PC-9 (cell line): ENCODE data around the gene DNAJC5.

Experiments used
- EZH2 ChIP-seq: fragments of 200-600 bp; sonication (generic); IDR thresholded peaks from 2 replicates; pipeline ENCODE4 v1.8.0; 2017; ENCODE audit warnings: antibody characterized with exemption, low read depth
- TF ChIP-seq, protein P1 (sequence below): fragments of 200-600 bp; sonication (generic); conservative IDR thresholded peaks from 2 replicates; pipeline ENCODE4 v1.6.1; 2017; ENCODE audit warnings: mixed run types, antibody characterized with exemption, mild to moderate bottlenecking, moderate library complexity

GRCh38 chr20:63885264-63886053 lies 9.5 kb upstream of the DNAJC5 start:
- TF ChIP-seq, protein P1, sequence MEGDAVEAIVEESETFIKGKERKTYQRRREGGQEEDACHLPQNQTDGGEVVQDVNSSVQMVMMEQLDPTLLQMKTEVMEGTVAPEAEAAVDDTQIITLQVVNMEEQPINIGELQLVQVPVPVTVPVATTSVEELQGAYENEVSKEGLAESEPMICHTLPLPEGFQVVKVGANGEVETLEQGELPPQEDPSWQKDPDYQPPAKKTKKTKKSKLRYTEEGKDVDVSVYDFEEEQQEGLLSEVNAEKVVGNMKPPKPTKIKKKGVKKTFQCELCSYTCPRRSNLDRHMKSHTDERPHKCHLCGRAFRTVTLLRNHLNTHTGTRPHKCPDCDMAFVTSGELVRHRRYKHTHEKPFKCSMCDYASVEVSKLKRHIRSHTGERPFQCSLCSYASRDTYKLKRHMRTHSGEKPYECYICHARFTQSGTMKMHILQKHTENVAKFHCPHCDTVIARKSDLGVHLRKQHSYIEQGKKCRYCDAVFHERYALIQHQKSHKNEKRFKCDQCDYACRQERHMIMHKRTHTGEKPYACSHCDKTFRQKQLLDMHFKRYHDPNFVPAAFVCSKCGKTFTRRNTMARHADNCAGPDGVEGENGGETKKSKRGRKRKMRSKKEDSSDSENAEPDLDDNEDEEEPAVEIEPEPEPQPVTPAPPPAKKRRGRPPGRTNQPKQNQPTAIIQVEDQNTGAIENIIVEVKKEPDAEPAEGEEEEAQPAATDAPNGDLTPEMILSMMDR, result no peak
- TF ChIP-seq EZH2, result no peak
